Gastrocnemius medialis (tissue), 4 donors: Measurements from ENCODE around the gene CREB3L4. TPM values are rescaled to one million over a fixed set of nuclear protein-coding genes. Genes with fewer than 3 reads are reported as not detected.
"Not testable (repeated sequence)": the region's sequence is repeated elsewhere in the genome, so short reads cannot be mapped to it uniquely, and the experiment has no call there.

Source experiments
- ATAC-seq, 2 donors: fragments of 150-250 bp; one replicate each; pipeline ENCODE4 v1.9.1; 2016
- DNase-seq, 2 donors: peaks; one replicate each; pipeline ENCODE4 v3.0.0-alpha.2; 2019
- H3K27ac ChIP-seq, 4 donors: fragments of 200-600 bp; sonication (generic); 1 replicate in 1 of 4; 2 replicates in 3 of 4; pipeline ENCODE4 v1.5.1; 2016 to 2018; ENCODE audit warnings: mild to moderate bottlenecking in 2 of 4, moderate library complexity in 1 of 4
- H3K27me3 ChIP-seq, 3 donors: fragments of 200-600 bp; sonication (generic) in 2 of 3; 1 replicate in 1 of 3; 2 replicates in 2 of 3; pipeline versions ENCODE4 v1.5.1 to v1.6.0; 2016 to 2019; ENCODE audit warnings: mild to moderate bottlenecking in 1 of 3, moderate library complexity in 1 of 3
- H3K36me3 ChIP-seq, 2 donors: fragments of 200-600 bp; sonication (generic) in 1 of 2; one replicate each; pipeline ENCODE4 v1.5.1; 2017 to 2018
- H3K4me1 ChIP-seq, 2 donors: fragments of 200-600 bp; sonication (generic) in 1 of 2; one replicate each; pipeline ENCODE4 v1.5.1; 2016 to 2017; ENCODE audit warnings: mild to moderate bottlenecking in 2 of 2
- H3K4me3 ChIP-seq, 4 donors: fragments of 200-600 bp; sonication (generic) in 3 of 4; 1 replicate in 1 of 4; 2 replicates in 3 of 4; pipeline ENCODE4 v1.5.1; 2016 to 2019; ENCODE audit warnings: mild to moderate bottlenecking in 2 of 4
- H3K9me3 ChIP-seq, 3 donors: fragments of 200-600 bp; sonication (generic) in 2 of 3; 1 replicate in 1 of 3; 2 replicates in 2 of 3; pipeline ENCODE4 v1.5.1; 2016 to 2019
- POLR2A ChIP-seq, 2 donors: fragments of 450-650 bp; IDR thresholded peaks; one replicate each; pipeline ENCODE4 v1.6.1; 2017; ENCODE audit warnings: antibody characterized with exemption in 2 of 2, mild to moderate bottlenecking in 2 of 2, moderate library complexity in 2 of 2
- in situ Hi-C, 4 donors: fragments of 200-750 bp; cut with MboI; loops; one replicate each; pipeline versions ENCODE4 v1.15.0 to v1.8.0; 2017; ENCODE audit warnings: low sequenced_read_pairs in 4 of 4
- intact Hi-C: fragments of 100-400 bp; cut with DNase I; formaldehyde crosslinking; loops from one replicate; pipeline ENCODE4 v1.15.1; 2023; ENCODE audit warnings: low total_unique reads
- total RNA-seq, 4 donors: library from RNA; depleted of rRNA; stranded (reverse); fragments of >200 nt; gene quantifications; one replicate each; pipeline versions ENCODE4 v1.1.0 to v1.2.3, GENCODE V29; 2016
- TF ChIP-seq, protein P1 (sequence below), 5 experiments: fragments of 450-650 bp in 3 of 5; fragments of 200-600 bp in 2 of 5; sonication (generic) in 2 of 5; IDR thresholded peaks in 4 of 5; conservative IDR thresholded peaks in 1 of 5; 1 replicate in 4 of 5; 2 replicates in 1 of 5; pipeline ENCODE4 v1.5.1; 2016 to 2019; ENCODE audit warnings: antibody characterized with exemption in 5 of 5, mild to moderate bottlenecking in 3 of 5, moderate library complexity in 3 of 5

Gene CREB3L4
- total RNA-seq, 4 donors from 2014 or later: 4.5 to 7.9 (median 5.7) TPM

DNA sequence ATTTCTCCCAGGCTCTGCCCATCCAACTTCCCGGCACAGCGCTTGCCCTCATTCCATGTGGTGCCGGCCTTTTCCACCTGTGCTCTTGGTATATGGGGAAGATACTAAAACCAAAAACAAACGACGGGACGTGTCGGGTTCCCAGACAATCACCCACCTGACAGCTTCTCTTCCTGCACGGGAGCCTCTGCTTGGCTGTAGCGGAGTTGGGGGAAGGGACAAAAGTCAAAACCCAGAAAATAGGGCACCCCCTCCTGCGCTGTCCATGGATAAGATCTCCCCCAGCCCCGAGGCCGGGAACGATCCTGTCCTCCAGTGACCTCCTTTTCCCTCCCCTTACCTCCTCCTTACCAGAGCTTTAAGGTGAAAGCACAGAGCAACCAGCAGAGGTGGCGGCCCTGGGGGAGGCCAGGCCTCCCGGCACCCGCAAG is 9.1 kb downstream of the CREB3L4 start:
- in situ Hi-C loops (loop anchor here (10.0 to 25.0 kb wide), 5 partner anchors 162 to 465 kb away; partner anchors contain the start of genes ILF2 (in 2 of the 4), SNAPIN (in 2 of the 4), NPR1 (in 1 of the 4) and S100A3 (in 1 of the 4)), intact Hi-C loops (no loop called here)
- H3K9me3 ChIP-seq: no peaks in the 10 kb centered on the region
- peaks cover 20 to 24% of the 10 kb centered on the region in 2 donors for H3K4me1 ChIP-seq
- no peaks in the 10 kb centered on the region for H3K27me3 ChIP-seq
- ATAC-seq (peak; percentile 9 to 15), DNase-seq (no peak)
- H3K36me3 ChIP-seq: peaks cover 0 to 36% of the 10 kb centered on the region in 2 donors
- H3K4me3 ChIP-seq: peak overlapping the region; percentile 71 to 100 (median 81)
- peak overlapping the region; percentile 92 to 100 (median 92) for H3K27ac ChIP-seq
- TF ChIP-seq POLR2A (IDR thresholded peaks at IDR 0.05): no peak
- TF ChIP-seq, protein P1, sequence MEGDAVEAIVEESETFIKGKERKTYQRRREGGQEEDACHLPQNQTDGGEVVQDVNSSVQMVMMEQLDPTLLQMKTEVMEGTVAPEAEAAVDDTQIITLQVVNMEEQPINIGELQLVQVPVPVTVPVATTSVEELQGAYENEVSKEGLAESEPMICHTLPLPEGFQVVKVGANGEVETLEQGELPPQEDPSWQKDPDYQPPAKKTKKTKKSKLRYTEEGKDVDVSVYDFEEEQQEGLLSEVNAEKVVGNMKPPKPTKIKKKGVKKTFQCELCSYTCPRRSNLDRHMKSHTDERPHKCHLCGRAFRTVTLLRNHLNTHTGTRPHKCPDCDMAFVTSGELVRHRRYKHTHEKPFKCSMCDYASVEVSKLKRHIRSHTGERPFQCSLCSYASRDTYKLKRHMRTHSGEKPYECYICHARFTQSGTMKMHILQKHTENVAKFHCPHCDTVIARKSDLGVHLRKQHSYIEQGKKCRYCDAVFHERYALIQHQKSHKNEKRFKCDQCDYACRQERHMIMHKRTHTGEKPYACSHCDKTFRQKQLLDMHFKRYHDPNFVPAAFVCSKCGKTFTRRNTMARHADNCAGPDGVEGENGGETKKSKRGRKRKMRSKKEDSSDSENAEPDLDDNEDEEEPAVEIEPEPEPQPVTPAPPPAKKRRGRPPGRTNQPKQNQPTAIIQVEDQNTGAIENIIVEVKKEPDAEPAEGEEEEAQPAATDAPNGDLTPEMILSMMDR (IDR thresholded peaks at IDR 0.05 in 4 of 5, conservative IDR thresholded peaks at IDR 0.05 in 1 of 5): no peak

DNA sequence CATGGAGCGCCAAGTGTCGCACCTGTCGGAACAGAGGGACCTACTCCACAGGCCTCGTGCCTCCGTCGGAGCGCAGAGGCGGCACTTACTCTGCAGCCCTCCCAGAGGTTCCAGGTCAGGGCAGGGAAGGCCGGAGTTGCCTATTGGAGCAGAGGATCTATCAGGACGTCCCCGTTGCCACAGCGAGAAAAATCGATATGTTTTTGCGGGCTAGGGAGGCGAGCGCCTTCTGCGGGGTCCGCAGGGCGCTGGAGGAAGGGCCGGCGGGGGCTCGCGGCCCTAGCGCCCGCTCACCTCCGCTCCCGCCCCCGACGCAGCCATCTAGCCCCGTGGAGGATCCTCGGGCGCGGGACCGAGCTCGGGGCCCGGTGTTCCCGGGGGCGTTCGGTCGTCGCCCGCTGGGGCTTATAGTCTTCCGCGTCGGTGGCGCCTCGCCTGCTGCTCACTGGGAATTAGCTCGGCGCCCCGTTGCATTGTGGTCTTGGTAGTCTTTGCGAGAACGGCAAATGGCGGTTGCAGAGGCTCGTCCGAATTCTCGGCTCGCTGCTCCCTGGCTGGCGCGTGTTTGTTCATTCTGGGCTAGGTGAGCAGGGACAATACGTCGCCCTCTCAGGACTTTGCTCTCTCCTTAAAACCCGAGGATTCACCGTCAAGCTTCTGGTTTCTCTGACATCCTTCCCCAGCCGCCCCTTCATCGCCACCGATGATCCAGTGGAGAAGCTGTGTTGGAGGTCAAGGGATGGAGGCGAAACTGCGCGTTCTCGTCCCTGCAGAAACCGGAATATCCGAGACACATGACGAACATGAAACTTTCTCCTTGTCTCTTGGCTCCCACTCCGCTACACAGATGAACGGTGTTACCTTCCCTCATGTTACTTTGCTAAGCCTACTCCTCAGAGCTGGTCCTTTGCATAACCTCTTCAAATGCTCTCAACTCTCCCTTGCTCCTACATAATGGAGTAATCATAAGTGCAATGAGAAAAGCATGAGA is 9.8 kb downstream of the CREB3L4 start, which contains the start of gene JTB:
TSS of gene JTB (minus strand) at position 425 of the 991 bp plus-strand sequence. CDS start at position 3, 422 bp downstream.
- TF ChIP-seq, protein P1 (IDR thresholded peaks at IDR 0.05 in 4 of 5, conservative IDR thresholded peaks at IDR 0.05 in 1 of 5): no peak
- peak; percentile 98 for TF ChIP-seq POLR2A (IDR thresholded peaks at IDR 0.05)
- intact Hi-C loops: no loop called here
- H3K4me3 ChIP-seq: peak within 1 kb of the TSS; percentile 71 to 100 (median 81)
- in situ Hi-C loops: loop anchor here (10.0 to 25.0 kb wide), 5 partner anchors 163 to 465 kb away; partner anchors contain the start of genes ILF2 (in 2 of the 4), SNAPIN (in 2 of the 4), NPR1 (in 1 of the 4) and S100A3 (in 1 of the 4)
- peaks cover 20 to 24% of the 10 kb centered on the region in 2 donors for H3K4me1 ChIP-seq
- peak; percentile 86 to 87 for DNase-seq
- ATAC-seq: peak; percentile 95 to 97
- H3K27ac ChIP-seq: peak within 1 kb of the TSS; percentile 92 to 100 (median 92)
- H3K9me3 ChIP-seq: no peaks in the 10 kb centered on the region
- peaks cover 0 to 36% of the 10 kb centered on the region in 2 donors for H3K36me3 ChIP-seq
- no peaks in the 10 kb centered on the region for H3K27me3 ChIP-seq

DNA sequence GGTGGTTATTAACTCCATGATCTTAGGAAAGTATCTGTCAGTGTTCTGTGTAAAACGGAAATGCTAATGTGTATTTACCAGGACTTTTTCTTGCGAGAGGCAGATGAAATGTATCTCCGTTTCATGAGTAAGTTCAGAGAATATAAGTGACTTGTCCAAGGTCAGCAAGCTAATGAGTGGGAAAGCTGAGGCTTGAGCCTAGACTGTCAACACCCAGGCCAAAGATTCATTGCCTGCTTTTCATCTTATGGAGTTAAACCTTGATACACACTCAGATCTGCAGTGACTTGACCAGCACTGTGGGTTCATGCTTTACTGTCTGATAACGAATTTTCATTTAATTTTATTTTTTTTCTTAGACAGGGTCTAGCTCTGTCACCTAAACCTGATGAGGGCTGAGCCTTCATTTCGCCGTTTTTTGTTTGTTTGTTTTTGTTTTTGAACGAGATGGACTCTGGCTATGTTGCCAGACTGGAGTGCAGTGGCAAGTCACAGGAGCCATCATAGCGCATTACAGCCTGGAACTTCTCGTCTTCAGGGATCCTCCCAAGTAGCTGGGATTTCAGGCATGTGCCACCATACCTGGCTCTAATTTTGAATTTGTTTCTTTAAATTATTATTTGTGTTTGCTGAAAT is 10.7 kb downstream of the CREB3L4 start:
- in situ Hi-C loops (loop anchor here (10.0 to 25.0 kb wide), 5 partner anchors 164 to 466 kb away; partner anchors contain the start of genes ILF2 (in 2 of the 4), SNAPIN (in 2 of the 4), NPR1 (in 1 of the 4) and S100A3 (in 1 of the 4)), intact Hi-C loops (no loop called here)
- TF ChIP-seq, protein P1 (IDR thresholded peaks at IDR 0.05 in 4 of 5, conservative IDR thresholded peaks at IDR 0.05 in 1 of 5): no peak
- TF ChIP-seq POLR2A (IDR thresholded peaks at IDR 0.05): no peak
- Histone ChIP-seq H3K27ac (peak overlapping the region; percentile 92 to 100 (median 92)), H3K36me3 (peaks cover 0 to 29% of the 10 kb centered on the region in 2 donors), H3K9me3 (no peaks in the 10 kb centered on the region), H3K4me3 (peak overlapping the region; percentile 71 to 100 (median 81)), H3K27me3 (no peaks in the 10 kb centered on the region), H3K4me1 (peaks cover 20 to 24% of the 10 kb centered on the region in 2 donors)
- DNase-seq (no peak), ATAC-seq (no peak)

DNA sequence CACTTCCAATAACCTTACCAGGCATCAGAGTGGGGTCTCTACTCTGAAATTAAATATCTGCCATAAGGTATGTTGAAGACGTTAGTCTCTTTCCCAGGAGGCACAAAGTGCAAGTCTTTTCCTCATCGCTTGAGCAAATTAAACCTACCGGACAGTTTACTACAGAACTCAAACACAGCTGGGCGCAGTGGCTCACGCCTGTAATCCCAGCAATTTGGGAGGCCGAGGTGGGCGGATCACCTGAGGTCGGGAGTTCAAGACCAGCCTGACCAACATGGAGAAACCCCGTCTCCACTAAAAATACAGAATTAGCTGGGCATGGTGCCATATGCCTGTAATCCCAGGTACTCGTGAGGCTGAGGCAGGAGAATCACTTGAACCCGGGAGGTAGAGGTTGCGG is 11.4 kb downstream of the CREB3L4 start:
- H3K9me3 ChIP-seq, H3K4me3 ChIP-seq, ATAC-seq, intact Hi-C loops, H3K27me3 ChIP-seq, DNase-seq: not testable (repeated sequence)
- Histone ChIP-seq H3K4me1 (peaks cover 20 to 24% of the 10 kb centered on the region in 2 donors), H3K36me3 (peaks cover 0 to 22% of the 10 kb centered on the region in 2 donors), H3K27ac (peak overlapping the region in 3 of 4 donors; percentile 15 to 93 (median 92))
- in situ Hi-C loops: loop anchor here (10.0 to 25.0 kb wide), 5 partner anchors 164 to 467 kb away; partner anchors contain the start of genes ILF2 (in 2 of the 4), SNAPIN (in 2 of the 4), NPR1 (in 1 of the 4) and S100A3 (in 1 of the 4)

GRCh38 chr1:153981735-153982134 is 14.0 kb downstream of the CREB3L4 start:
- not testable (repeated sequence) for H3K27ac ChIP-seq
- in situ Hi-C loops: loop anchor here (10.0 to 25.0 kb wide), 6 partner anchors 57 to 469 kb away; partner anchors contain the start of genes ILF2 (in 2 of the 4), SNAPIN (in 2 of the 4), GATAD2B (in 1 of the 4) and NPR1 (in 1 of the 4)

More at GRCh38 chr1:153981735-153982134, 14.0 kb downstream of the CREB3L4 start:
- DNase-seq, H3K36me3 ChIP-seq, H3K4me3 ChIP-seq, ATAC-seq, H3K9me3 ChIP-seq, intact Hi-C loops, H3K27me3 ChIP-seq: not testable (repeated sequence)
- peaks cover 15 to 20% of the 10 kb centered on the region in 2 donors for H3K4me1 ChIP-seq
